ENCODE measurements around the gene FLT3LG.
"Not testable (repeated sequence)": the region's sequence is repeated elsewhere in the genome, so short reads cannot be mapped to it uniquely, and the experiment has no call there.

FLT3LG gene

GRCh38 chr19:49450405-49450804, 23.6 kb upstream of the FLT3LG start:
- no peak overlapping the region for H3K27ac ChIP-seq (ENCODE audit: low read length)
- H3K9me3 ChIP-seq (ENCODE audit: control insufficient read depth in 2 of 2, low read length in 2 of 2) = no peaks in the 10 kb centered on the region
- no peaks in the 10 kb centered on the region for H3K27me3 ChIP-seq (ENCODE audit: control insufficient read depth in 1 of 2, insufficient read depth in 2 of 2, low read length in 2 of 2)
- peaks cover 0 to 12% of the 10 kb centered on the region in 2 donors for H3K36me3 ChIP-seq (ENCODE audit: control insufficient read depth in 2 of 2, insufficient read depth in 2 of 2, low read length in 2 of 2)
- peaks cover 16% of the 10 kb centered on the region for H3K4me1 ChIP-seq (ENCODE audit: control insufficient read depth, insufficient read depth, low read length)
- no peak overlapping the region for H3K9ac ChIP-seq (ENCODE audit: low read length in 2 of 2)
- peak overlapping the region in 1 of 2 donors; percentile 15 for H3K4me3 ChIP-seq (ENCODE audit: low read length in 2 of 2)

- H3K4me3 ChIP-seq (ENCODE audit: low read length in 2 of 2) = peak within 1 kb of the TSS; percentile 91 to 95
- H3K27me3 ChIP-seq (ENCODE audit: control insufficient read depth in 1 of 2, insufficient read depth in 2 of 2, low read length in 2 of 2) = no peaks in the 10 kb centered on the region
- H3K27ac ChIP-seq (ENCODE audit: low read length) = peak within 1 kb of the TSS; percentile 98
- peaks cover 16% of the 10 kb centered on the region for H3K4me1 ChIP-seq (ENCODE audit: control insufficient read depth, insufficient read depth, low read length)
- H3K9me3 ChIP-seq (ENCODE audit: control insufficient read depth in 2 of 2, low read length in 2 of 2) = no peaks in the 10 kb centered on the region
- H3K9ac ChIP-seq (ENCODE audit: low read length in 2 of 2) = peak within 1 kb of the TSS; percentile 84 to 97
- H3K36me3 ChIP-seq (ENCODE audit: control insufficient read depth in 2 of 2, insufficient read depth in 2 of 2, low read length in 2 of 2) = peaks cover 0 to 11% of the 10 kb centered on the region in 2 donors
Observed at GRCh38 chr19:49451430-49452181, 22.4 kb upstream of the FLT3LG start, which contains the start of gene PIH1D1. PIH1D1 (minus strand) TSS chr19:49451814; CDS start chr19:49451574, 240 bp downstream.

GRCh38 chr19:49453013-49453756, 20.8 kb upstream of the FLT3LG start, which contains the start of gene ALDH16A1:
ALDH16A1 (plus strand) TSS chr19:49453225; CDS start chr19:49453332, 107 bp downstream.
- Histone ChIP-seq H3K9me3 (ENCODE audit: control insufficient read depth in 2 of 2, low read length in 2 of 2) (no peaks in the 10 kb centered on the region), H3K9ac (ENCODE audit: low read length in 2 of 2) (peak within 1 kb of the TSS; percentile 92 to 97), H3K4me3 (ENCODE audit: low read length in 2 of 2) (peak within 1 kb of the TSS; percentile 82 to 95), H3K27ac (ENCODE audit: low read length) (peak within 1 kb of the TSS; percentile 98), H3K4me1 (ENCODE audit: control insufficient read depth, insufficient read depth, low read length) (peaks cover 13% of the 10 kb centered on the region), H3K27me3 (ENCODE audit: control insufficient read depth in 1 of 2, insufficient read depth in 2 of 2, low read length in 2 of 2) (no peaks in the 10 kb centered on the region), H3K36me3 (ENCODE audit: control insufficient read depth in 2 of 2, insufficient read depth in 2 of 2, low read length in 2 of 2) (peaks cover 0 to 6% of the 10 kb centered on the region in 2 donors)

DNA sequence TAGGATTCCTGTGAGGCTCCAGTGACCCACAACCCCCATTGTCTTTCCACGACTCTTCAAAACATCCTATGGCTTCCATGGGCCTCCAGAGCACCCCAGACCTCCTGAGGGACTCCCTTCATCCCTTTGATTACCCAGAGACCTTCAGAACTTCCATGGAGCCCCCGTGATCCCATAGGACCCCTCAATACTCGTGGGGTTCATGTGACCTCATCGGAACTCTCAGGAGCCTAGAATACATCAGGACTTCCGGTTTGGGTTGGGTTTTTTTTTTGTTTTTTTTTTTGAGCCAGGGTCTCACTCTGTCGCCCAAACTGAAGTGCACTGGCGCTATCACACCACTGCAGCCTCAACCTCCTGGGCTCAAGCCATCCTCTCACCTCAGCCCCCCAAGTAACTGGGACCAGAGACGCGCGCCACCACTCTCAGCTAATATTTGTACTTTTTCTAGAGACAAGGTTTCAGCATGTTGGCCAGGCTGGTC, 20.2 kb upstream of the FLT3LG start:
- peak overlapping the region; percentile 98 for H3K27ac ChIP-seq (ENCODE audit: low read length)
- peak overlapping the region; percentile 82 to 84 for H3K4me3 ChIP-seq (ENCODE audit: low read length in 2 of 2)
- no peaks in the 10 kb centered on the region for H3K9me3 ChIP-seq (ENCODE audit: control insufficient read depth in 2 of 2, low read length in 2 of 2)
- peaks cover 17% of the 10 kb centered on the region for H3K4me1 ChIP-seq (ENCODE audit: control insufficient read depth, insufficient read depth, low read length)
- H3K27me3 ChIP-seq (ENCODE audit: control insufficient read depth in 1 of 2, insufficient read depth in 2 of 2, low read length in 2 of 2) = no peaks in the 10 kb centered on the region
- H3K36me3 ChIP-seq (ENCODE audit: control insufficient read depth in 2 of 2, insufficient read depth in 2 of 2, low read length in 2 of 2) = peaks cover 0 to 3% of the 10 kb centered on the region in 2 donors
- peak overlapping the region; percentile 92 to 97 for H3K9ac ChIP-seq (ENCODE audit: low read length in 2 of 2)

DNA sequence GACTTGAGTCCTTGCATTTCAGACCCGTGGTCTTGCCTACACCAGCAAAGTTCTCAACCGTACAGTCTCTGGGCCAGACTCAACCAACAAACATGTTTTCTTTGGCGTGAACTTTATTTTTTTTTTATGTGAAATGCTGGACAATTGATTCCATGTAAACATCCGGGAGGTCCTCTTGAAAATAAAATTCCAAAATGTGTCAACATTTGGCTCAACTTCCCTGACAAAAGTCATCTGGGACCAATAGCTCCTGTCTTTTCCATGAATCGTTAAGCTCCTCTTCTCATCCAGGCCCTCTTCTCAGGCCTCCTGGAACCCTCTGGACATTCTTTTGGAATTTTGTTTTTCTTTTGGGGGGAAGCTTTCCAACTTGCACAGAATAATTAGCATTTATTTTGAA, 18.2 kb upstream of the FLT3LG start:
- no peak overlapping the region for H3K9ac ChIP-seq (ENCODE audit: low read length in 2 of 2)
- peaks cover 17% of the 10 kb centered on the region for H3K4me1 ChIP-seq (ENCODE audit: control insufficient read depth, insufficient read depth, low read length)
- no peaks in the 10 kb centered on the region for H3K9me3 ChIP-seq (ENCODE audit: control insufficient read depth in 2 of 2, low read length in 2 of 2)
- peaks cover 0 to 2% of the 10 kb centered on the region in 2 donors for H3K36me3 ChIP-seq (ENCODE audit: control insufficient read depth in 2 of 2, insufficient read depth in 2 of 2, low read length in 2 of 2)
- no peak overlapping the region for H3K4me3 ChIP-seq (ENCODE audit: low read length in 2 of 2)
- H3K27ac ChIP-seq (ENCODE audit: low read length) = no peak overlapping the region
- H3K27me3 ChIP-seq (ENCODE audit: control insufficient read depth in 1 of 2, insufficient read depth in 2 of 2, low read length in 2 of 2) = no peaks in the 10 kb centered on the region

- no peaks in the 10 kb centered on the region for H3K9me3 ChIP-seq (ENCODE audit: control insufficient read depth in 2 of 2, low read length in 2 of 2)
- H3K36me3 ChIP-seq (ENCODE audit: control insufficient read depth in 2 of 2, insufficient read depth in 2 of 2, low read length in 2 of 2) = peaks cover 0 to 2% of the 10 kb centered on the region in 2 donors
- no peak overlapping the region for H3K9ac ChIP-seq (ENCODE audit: low read length in 2 of 2)
- no peak overlapping the region for H3K27ac ChIP-seq (ENCODE audit: low read length)
- no peaks in the 10 kb centered on the region for H3K27me3 ChIP-seq (ENCODE audit: control insufficient read depth in 1 of 2, insufficient read depth in 2 of 2, low read length in 2 of 2)
- no peak overlapping the region for H3K4me3 ChIP-seq (ENCODE audit: low read length in 2 of 2)
- H3K4me1 ChIP-seq (ENCODE audit: control insufficient read depth, insufficient read depth, low read length) = peaks cover 14% of the 10 kb centered on the region
Observed at GRCh38 chr19:49456326-49456725, 17.7 kb upstream of the FLT3LG start.

GRCh38 chr19:49458567-49458903, 15.5 kb upstream of the FLT3LG start:
- peaks cover 0 to 2% of the 10 kb centered on the region in 2 donors for H3K36me3 ChIP-seq (ENCODE audit: control insufficient read depth in 2 of 2, insufficient read depth in 2 of 2, low read length in 2 of 2)
- no peak overlapping the region for H3K27ac ChIP-seq (ENCODE audit: low read length)
- H3K4me3 ChIP-seq (ENCODE audit: low read length in 2 of 2) = no peak overlapping the region
- peaks cover 13% of the 10 kb centered on the region for H3K4me1 ChIP-seq (ENCODE audit: control insufficient read depth, insufficient read depth, low read length)
- no peaks in the 10 kb centered on the region for H3K9me3 ChIP-seq (ENCODE audit: control insufficient read depth in 2 of 2, low read length in 2 of 2)
- no peaks in the 10 kb centered on the region for H3K27me3 ChIP-seq (ENCODE audit: control insufficient read depth in 1 of 2, insufficient read depth in 2 of 2, low read length in 2 of 2)
- H3K9ac ChIP-seq (ENCODE audit: low read length in 2 of 2) = peak overlapping the region in 1 of 2 donors; percentile 29

DNA sequence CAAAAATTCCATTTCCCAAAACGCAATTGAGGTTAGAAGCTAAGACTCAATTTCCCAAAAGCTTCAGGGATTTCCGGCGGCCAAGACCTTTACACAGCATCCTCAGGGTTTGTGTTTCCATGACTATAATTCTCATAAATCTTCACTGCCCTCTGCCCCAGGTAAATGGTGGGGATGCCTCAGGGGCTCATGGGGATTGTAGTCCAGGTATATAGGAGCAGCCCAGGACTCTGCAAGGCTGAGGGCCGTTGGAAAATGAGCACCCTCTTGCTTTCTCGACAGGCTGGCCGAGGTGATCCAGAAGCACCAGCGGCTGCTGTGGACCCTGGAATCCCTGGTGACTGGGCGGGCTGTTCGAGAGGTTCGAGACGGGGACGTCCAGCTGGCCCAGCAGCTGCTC, 14.6 kb upstream of the FLT3LG start:
- Histone ChIP-seq H3K9ac (ENCODE audit: low read length in 2 of 2) (no peak overlapping the region), H3K27ac (ENCODE audit: low read length) (no peak overlapping the region), H3K36me3 (ENCODE audit: control insufficient read depth in 2 of 2, insufficient read depth in 2 of 2, low read length in 2 of 2) (peaks cover 0 to 2% of the 10 kb centered on the region in 2 donors), H3K9me3 (ENCODE audit: control insufficient read depth in 2 of 2, low read length in 2 of 2) (no peaks in the 10 kb centered on the region), H3K4me3 (ENCODE audit: low read length in 2 of 2) (no peak overlapping the region), H3K27me3 (ENCODE audit: control insufficient read depth in 1 of 2, insufficient read depth in 2 of 2, low read length in 2 of 2) (no peaks in the 10 kb centered on the region), H3K4me1 (ENCODE audit: control insufficient read depth, insufficient read depth, low read length) (peaks cover 6% of the 10 kb centered on the region)

DNA sequence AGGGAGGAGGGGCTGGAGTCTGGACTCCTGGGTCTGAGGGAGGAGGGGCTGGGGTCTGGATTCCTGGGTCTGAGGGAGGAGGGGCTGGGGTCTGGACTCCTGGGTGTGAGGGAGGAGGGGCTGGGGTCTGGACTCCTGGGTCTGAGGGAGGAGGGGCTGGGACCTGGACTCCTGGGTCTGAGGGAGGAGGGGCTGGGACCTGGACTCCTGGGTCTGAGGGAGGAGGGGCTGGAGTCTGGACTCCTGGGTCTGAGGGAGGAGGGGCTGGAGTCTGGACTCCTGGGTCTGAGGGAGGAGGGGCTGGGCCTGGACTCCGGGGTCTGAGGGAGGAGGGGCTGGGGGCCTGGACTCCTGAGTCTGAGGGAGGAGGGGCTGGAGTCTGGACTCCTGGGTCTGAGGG, 12.9 kb upstream of the FLT3LG start:
- H3K36me3 ChIP-seq (ENCODE audit: control insufficient read depth in 2 of 2, insufficient read depth in 2 of 2, low read length in 2 of 2) = not testable (repeated sequence)

GRCh38 chr19:49461656-49462055, 12.4 kb upstream of the FLT3LG start:
- Histone ChIP-seq H3K4me1 (ENCODE audit: control insufficient read depth, insufficient read depth, low read length) (peaks cover 4% of the 10 kb centered on the region), H3K36me3 (ENCODE audit: control insufficient read depth in 2 of 2, insufficient read depth in 2 of 2, low read length in 2 of 2) (peaks cover 0 to 2% of the 10 kb centered on the region in 2 donors), H3K9ac (ENCODE audit: low read length in 2 of 2) (no peak overlapping the region), H3K9me3 (ENCODE audit: control insufficient read depth in 2 of 2, low read length in 2 of 2) (no peaks in the 10 kb centered on the region), H3K27me3 (ENCODE audit: control insufficient read depth in 1 of 2, insufficient read depth in 2 of 2, low read length in 2 of 2) (no peaks in the 10 kb centered on the region), H3K27ac (ENCODE audit: low read length) (no peak overlapping the region), H3K4me3 (ENCODE audit: low read length in 2 of 2) (no peak overlapping the region)

More for the DNA sequence above, 12.9 kb upstream of the FLT3LG start:
- not testable (repeated sequence) for H3K27ac ChIP-seq (ENCODE audit: low read length); H3K9ac ChIP-seq (ENCODE audit: low read length in 2 of 2); H3K4me1 ChIP-seq (ENCODE audit: control insufficient read depth, insufficient read depth, low read length); H3K4me3 ChIP-seq (ENCODE audit: low read length in 2 of 2); H3K27me3 ChIP-seq (ENCODE audit: control insufficient read depth in 1 of 2, insufficient read depth in 2 of 2, low read length in 2 of 2); H3K9me3 ChIP-seq (ENCODE audit: control insufficient read depth in 2 of 2, low read length in 2 of 2)
